Calu3 (cell line): ENCODE measurements around the gene ZNF554. TPM values are rescaled to one million over a fixed set of nuclear protein-coding genes. Genes with fewer than 3 reads are reported as not detected.

Experiments used
- BruUV-seq: library from RNA; stranded (reverse); fragments of 400-500 nt; replicated peaks from 2 replicates; lab custom pipeline; 2021; lab: Mats Ljungman, UMichigan
- CTCF ChIA-PET: fragments of 300-600 bp; sonication (Branson Sonifier 250); formaldehyde crosslinking; loops from one replicate; lab custom pipeline; 2022; ENCODE audit warnings: antibody characterized with exemption; lab: Charles Lee
- DNase-seq: peaks from one replicate; pipeline ENCODE4 v3.0.0; 2022
- H3K27ac Mint-ChIP-seq: one replicate; pipeline ENCODE4 v1.8.0; 2022; ENCODE audit warnings: mixed read lengths; ENCODE audit not compliant: unreplicated experiment
- H3K27me3 Mint-ChIP-seq: one replicate; pipeline ENCODE4 v1.8.0; 2022; ENCODE audit warnings: mixed read lengths; ENCODE audit not compliant: unreplicated experiment
- H3K36me3 Mint-ChIP-seq: one replicate; pipeline ENCODE4 v1.8.0; 2022; ENCODE audit warnings: mild to moderate bottlenecking, moderate library complexity, mixed read lengths; ENCODE audit not compliant: insufficient read depth, unreplicated experiment
- H3K4me1 Mint-ChIP-seq: one replicate; pipeline ENCODE4 v1.8.0; 2022; ENCODE audit warnings: mild to moderate bottlenecking, low read depth, mixed read lengths; ENCODE audit not compliant: unreplicated experiment
- H3K4me3 Mint-ChIP-seq: one replicate; pipeline ENCODE4 v1.8.0; 2022; ENCODE audit warnings: mild to moderate bottlenecking, low read depth, moderate library complexity, mixed read lengths; ENCODE audit not compliant: unreplicated experiment
- H3K9me3 Mint-ChIP-seq: one replicate; pipeline ENCODE4 v1.8.0; 2022; ENCODE audit warnings: low read depth, mixed read lengths; ENCODE audit not compliant: unreplicated experiment
- intact Hi-C: fragments of 100-400 bp; cut with micrococcal nuclease; formaldehyde crosslinking; loops from one replicate; pipeline ENCODE4 v1.10.0; 2022; ENCODE audit not compliant: unreplicated experiment
- total RNA-seq: library from RNA; stranded (reverse); gene quantifications from 2 replicates; pipeline ENCODE4 v1.2.3, GENCODE V29; 2022
- TF ChIP-seq, protein P1 (sequence below): fragments of 200-600 bp; IDR thresholded peaks from one replicate; pipeline ENCODE4 v1.8.0; 2022; ENCODE audit warnings: antibody characterized with exemption; ENCODE audit not compliant: unreplicated experiment

The ZNF554 gene
- total RNA-seq, 1 experiment from 2014 or later: 4.9 TPM

DNA sequence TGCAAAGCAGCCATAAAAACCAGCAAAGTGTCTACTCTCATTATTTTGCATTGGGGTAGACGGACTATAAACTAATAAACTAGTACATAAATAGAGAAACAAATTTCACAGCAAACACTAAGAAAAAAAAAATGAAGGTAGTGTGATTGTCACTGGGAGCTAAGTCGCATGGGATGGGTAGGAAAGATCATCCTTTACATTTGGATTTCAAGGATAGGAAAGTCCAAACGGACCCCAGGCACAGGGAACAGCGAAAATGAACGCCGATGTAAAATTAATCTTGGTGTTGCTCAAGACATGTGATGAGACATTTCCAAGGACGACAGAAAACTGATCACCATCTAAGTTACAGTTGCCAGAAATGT lies 35.9 kb upstream of the ZNF554 start:
- no peak for DNase-seq
- H3K36me3 Mint-ChIP-seq: peaks cover 43% of the 10 kb centered on the region
- intact Hi-C loops: no loop called here
- H3K27ac Mint-ChIP-seq: peak overlapping the region; percentile 84
- peaks cover 14% of the 10 kb centered on the region for H3K4me1 Mint-ChIP-seq
- H3K9me3 Mint-ChIP-seq: no peaks in the 10 kb centered on the region
- CTCF ChIA-PET: interaction anchor here (0.5 to 1.1 kb wide), 3 partner anchors 103 to 628 kb away, joined by 3 to 4 read pairs (median 3); no protein-coding TSS in a partner anchor
- TF ChIP-seq, protein P1, sequence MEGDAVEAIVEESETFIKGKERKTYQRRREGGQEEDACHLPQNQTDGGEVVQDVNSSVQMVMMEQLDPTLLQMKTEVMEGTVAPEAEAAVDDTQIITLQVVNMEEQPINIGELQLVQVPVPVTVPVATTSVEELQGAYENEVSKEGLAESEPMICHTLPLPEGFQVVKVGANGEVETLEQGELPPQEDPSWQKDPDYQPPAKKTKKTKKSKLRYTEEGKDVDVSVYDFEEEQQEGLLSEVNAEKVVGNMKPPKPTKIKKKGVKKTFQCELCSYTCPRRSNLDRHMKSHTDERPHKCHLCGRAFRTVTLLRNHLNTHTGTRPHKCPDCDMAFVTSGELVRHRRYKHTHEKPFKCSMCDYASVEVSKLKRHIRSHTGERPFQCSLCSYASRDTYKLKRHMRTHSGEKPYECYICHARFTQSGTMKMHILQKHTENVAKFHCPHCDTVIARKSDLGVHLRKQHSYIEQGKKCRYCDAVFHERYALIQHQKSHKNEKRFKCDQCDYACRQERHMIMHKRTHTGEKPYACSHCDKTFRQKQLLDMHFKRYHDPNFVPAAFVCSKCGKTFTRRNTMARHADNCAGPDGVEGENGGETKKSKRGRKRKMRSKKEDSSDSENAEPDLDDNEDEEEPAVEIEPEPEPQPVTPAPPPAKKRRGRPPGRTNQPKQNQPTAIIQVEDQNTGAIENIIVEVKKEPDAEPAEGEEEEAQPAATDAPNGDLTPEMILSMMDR: no peak
- BruUV-seq: no TSS peak
- peak overlapping the region; percentile 75 for H3K4me3 Mint-ChIP-seq
- no peaks in the 10 kb centered on the region for H3K27me3 Mint-ChIP-seq

DNA sequence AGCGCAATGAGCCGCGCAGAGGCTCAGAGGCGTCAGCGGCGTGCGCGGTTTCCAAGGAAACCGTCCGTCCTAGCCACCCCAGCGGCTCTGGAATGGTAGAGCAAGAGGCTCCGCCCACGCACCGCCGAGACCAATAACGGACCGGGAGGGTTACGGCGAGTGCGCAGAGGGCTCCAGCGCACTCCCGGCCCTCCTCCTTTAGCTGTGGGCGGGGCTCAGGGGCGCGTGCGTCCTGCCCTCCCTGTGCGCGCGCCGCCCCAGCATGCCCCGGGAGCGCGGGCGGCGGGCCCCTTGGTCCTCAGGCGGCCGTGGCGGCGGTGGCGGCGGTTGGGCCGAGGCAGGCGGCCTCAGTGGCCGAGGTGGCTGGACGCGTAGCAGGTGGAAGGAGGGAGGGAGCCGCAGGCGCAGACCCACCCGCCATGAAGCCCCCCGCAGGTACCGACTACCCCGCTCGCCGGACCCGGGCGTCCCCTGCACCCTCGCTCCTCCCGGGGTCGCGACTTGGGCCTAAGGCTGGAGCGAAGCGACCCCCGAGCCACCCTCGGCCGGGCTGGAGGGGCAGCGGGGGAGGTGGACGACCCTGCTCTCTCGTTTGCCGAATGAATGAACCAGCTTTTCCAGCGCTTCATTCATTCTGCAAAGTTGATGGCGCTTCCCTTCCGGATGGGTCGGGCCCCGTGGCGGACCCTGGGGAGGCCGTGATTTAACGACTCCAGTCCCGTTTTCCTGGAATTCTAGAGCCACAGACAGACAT lies 34.2 kb upstream of the ZNF554 start, which contains the start of gene THOP1:
THOP1 (plus strand) TSS at position 260 of the 754 bp plus-strand sequence; CDS start at position 420, 160 bp downstream.
- CTCF ChIA-PET: interaction anchor here (0.5 kb wide), 1 partner anchor 10 kb away, joined by 5 read pairs; no protein-coding TSS in a partner anchor
- H3K4me3 Mint-ChIP-seq: peak within 1 kb of the TSS; percentile 71
- peak; percentile 96 for DNase-seq
- BruUV-seq: TSS peak; percentile 52
- H3K27ac Mint-ChIP-seq: peak within 1 kb of the TSS; percentile 41
- H3K27me3 Mint-ChIP-seq: no peaks in the 10 kb centered on the region
- peaks cover 43% of the 10 kb centered on the region for H3K36me3 Mint-ChIP-seq
- peaks cover 8% of the 10 kb centered on the region for H3K4me1 Mint-ChIP-seq
- no peaks in the 10 kb centered on the region for H3K9me3 Mint-ChIP-seq
- intact Hi-C loops: no loop called here
- TF ChIP-seq, protein P1: no peak

DNA sequence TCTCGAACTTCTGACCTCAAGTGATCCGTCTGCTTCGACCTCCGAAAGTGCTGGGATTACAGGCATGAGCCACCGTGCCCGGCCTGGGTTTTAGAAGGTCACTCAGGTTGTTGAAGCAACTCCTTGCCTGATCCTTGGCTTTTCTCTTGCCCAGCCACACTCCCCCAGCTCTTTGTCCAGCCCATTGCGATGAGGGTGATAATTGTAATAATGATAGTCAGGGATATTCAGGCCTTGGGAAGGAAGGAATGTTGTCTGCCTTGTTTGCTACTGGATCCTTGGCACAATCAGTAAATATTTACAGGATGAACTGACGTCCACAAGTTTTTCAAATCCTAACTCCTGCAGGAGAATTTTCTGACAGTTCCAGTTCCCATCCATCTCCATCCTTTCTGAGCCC lies 32.6 kb upstream of the ZNF554 start:
- Mint-ChIP-seq H3K36me3 (peaks cover 43% of the 10 kb centered on the region), H3K27me3 (no peaks in the 10 kb centered on the region), H3K4me1 (peaks cover 6% of the 10 kb centered on the region), H3K27ac (no peak overlapping the region), H3K4me3 (peak overlapping the region; percentile 71), H3K9me3 (no peaks in the 10 kb centered on the region)
- DNase-seq: no peak
- intact Hi-C loops: no loop called here
- TF ChIP-seq, protein P1: no peak
- CTCF ChIA-PET: no interaction called here
- BruUV-seq: no TSS peak

DNA sequence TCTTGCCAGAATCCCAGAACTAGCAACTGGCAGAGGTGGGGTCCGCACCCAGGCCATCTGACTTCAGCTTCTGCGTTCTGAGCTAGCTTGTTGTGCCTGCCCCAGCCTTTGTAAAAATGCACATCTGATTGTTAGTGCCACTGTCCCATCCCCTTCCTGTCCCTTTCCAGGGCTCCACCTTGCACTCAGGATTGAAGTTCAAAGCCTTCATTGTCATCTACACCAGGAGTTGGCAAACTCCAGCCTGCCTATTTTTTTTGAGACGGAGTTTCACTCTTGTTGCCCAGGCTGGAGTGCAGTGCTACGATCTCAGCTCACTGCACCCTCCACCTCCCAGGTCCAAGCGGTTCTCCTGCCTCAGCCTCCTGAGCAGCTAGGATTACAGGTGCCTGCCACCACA lies 31.4 kb upstream of the ZNF554 start:
- Mint-ChIP-seq H3K27ac (no peak overlapping the region), H3K27me3 (no peaks in the 10 kb centered on the region), H3K36me3 (peaks cover 32% of the 10 kb centered on the region), H3K4me3 (no peak overlapping the region), H3K4me1 (peaks cover 6% of the 10 kb centered on the region), H3K9me3 (no peaks in the 10 kb centered on the region)
- DNase-seq: no peak
- CTCF ChIA-PET: no interaction called here
- BruUV-seq: no TSS peak
- TF ChIP-seq, protein P1: no peak
- intact Hi-C loops: no loop called here
